HG02610 (cell line): Measurements from ENCODE around the gene AMIGO2.
"Not testable (repeated sequence)": the region's sequence is repeated elsewhere in the genome, so short reads cannot be mapped to it uniquely, and the experiment has no call there.

Source experiments
- ATAC-seq: cut with Tn5 transposase; IDR thresholded peaks from one replicate; pipeline ENCODE4 v1.9.1; 2021; ENCODE audit warnings: mild to moderate bottlenecking, moderate library complexity; ENCODE audit not compliant: unreplicated experiment

AMIGO2 gene

DNA sequence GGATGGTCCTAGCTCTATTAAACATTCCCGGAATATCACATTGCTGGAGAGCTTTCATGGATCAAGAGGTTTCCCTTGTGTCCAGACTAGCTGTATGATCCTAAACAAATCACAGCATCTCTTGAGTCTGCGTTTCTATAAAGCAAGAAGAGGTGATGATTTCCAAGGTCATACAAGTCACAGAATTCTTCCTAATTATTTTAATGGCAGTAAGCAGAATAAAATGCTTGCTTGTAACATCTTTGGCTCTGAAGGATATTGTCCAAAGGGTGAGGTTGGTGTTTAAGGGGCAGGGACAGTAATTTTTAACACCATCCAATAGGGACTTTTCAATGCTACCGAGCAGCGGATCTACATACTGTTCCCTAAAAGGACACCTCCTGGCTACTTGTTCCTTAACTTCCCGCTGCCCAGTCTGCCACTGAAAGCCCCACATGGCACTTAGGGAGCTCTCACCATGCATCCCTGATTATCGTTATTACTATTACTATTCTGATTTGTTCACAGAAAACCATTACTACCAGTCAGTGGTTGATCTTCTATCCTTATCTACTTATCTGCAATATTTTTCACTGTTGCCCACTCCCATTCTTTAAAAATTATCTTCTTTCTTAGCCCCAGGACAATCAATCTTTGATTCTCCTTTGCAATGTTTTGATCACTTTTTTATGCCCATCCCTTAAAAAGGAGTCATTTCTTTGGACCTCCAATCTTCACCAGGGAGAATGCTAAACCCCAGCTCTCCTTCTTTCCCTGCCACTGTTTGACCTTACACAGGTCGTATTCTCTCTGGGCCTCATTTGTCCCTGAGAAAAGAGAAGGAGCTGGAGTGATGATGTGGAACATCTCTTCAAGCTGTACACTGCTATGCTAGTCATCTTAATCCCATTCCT, 4.3 kb downstream of the AMIGO2 start:
- no peak for ATAC-seq

DNA sequence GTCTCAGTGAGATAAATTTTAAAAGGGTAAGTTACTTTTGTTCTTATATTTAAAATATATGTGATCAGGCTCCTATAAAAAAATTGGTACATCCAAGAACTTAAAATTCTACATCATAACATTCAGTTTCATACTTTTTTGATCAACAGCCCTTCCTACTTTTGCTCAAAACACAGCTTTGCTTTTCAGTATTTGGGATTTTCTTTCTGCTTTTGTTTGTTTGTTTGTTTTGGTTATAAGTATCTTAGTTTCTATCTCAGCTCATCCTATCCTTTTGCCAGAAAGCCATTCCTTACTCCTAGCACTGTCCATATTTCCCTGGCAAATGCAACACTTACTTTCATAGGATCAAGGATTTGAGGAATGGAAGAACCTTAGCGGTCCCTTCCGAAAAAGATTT, 5.0 kb downstream of the AMIGO2 start:
- no peak for ATAC-seq

DNA sequence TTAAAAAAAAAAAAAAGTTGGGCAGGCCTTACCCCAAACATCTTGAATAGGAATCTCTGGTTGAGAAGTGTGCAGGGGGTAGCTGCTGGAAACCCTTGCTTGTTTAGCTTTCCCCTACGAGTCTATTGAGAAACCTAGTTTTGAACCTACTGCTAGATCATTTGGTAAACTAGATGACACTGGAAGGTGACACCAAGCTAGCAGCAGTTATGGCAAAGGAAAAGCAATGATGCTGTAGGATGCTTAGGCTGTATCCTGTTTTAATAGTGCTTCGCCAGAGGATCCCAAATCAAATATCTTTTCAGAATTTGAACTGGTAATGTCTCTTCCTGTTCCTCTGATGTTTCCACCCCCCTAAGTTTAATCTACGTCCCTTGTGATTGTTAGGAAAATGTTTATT, 5.8 kb downstream of the AMIGO2 start:
- ATAC-seq: no peak

DNA sequence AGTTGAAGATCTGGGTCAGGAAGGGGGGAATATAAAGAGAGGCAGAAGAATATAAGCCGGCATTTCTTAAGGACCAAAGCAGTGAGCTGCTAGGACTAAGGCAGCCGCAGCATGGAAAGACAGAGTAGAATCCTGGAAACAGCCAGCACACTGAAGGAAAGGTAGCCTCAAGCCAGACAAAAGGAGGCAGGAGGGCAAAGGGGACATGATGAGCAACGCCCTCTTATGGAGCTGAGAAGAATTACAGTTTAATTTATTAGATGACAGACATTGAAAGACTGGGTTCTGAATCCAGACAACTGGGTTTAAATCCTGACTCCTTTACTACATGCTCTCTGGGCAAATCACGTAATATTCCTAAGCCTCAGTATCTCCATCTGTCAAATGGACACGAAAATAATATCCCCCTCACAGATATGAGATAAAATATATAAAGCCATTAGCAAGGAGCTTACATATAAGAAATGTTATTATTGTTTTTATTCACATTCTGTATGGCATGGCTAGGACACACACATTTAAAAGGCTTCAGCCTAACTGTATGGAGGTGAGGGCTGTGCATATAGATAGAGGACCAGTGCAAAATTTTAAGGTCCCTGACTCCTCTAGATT, 8.4 kb downstream of the AMIGO2 start:
- ATAC-seq: no peak

DNA sequence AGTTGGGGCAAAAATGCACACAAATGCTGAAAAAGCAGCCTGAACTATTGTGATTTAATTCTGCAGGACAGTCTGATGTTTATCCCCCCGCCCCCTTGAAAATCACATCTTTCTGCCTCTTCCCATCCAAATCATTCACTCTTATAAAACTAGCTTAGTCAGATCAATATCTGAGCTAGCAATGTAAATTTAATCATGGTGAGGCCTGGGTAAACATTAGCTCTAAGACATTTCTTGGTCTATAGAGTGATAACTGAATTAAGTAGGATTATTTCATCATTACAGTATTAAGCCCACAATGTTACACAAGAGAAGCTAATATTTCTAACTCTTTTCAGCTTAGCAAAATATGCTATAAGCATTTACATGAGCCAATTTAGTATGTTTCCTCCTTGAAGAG, 9.4 kb downstream of the AMIGO2 start:
- ATAC-seq: no peak

DNA sequence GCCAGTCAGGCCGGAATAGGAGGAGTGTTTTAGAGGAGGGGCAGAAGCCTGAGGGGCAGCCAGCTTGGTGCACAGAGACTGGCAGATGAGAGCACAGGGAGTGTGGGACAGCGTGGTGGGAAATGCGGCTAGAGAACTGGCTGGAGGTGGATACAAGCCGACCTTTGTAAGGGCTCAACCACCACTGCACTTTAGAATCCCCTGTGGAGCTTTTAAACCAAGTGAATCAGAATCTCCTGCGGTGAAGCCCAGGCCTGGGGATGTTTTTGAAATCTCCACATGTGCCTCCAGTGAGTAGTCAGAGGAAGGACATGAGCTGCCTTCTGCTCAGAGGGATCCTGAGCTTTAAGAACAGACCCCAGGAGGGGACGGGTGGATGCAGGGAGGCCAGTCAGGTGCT, 11.2 kb downstream of the AMIGO2 start:
- no peak for ATAC-seq

DNA sequence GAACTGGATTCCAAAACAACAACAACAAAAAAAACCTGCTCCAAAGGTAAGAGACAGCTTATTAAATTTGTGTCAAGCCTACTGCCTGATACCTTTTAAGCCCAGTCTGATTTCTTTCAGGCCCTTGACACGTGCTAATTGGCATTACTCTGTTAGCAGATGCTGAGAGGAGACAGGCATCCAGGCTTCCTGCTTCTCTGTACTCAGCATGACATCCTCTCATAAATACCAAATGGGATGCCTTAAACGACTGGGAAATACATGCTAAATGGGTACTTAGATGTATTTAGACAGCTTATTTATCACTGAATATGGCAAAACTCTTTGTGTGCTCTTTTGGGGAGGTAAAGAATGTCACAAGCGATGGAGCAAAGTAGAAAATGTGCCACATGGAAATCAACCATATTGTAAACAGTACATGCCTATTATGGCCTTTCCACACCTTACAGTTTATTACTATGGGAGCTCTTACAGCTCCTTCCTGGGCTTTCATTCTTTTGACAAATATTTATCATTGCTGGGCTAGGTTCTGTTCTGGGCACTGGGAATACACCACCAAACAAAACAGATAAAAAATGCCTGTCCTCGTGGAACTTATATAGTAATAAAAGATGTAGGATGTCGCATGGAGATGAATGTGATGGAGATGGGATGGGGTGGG, 11.9 kb downstream of the AMIGO2 start:
- ATAC-seq: no peak

DNA sequence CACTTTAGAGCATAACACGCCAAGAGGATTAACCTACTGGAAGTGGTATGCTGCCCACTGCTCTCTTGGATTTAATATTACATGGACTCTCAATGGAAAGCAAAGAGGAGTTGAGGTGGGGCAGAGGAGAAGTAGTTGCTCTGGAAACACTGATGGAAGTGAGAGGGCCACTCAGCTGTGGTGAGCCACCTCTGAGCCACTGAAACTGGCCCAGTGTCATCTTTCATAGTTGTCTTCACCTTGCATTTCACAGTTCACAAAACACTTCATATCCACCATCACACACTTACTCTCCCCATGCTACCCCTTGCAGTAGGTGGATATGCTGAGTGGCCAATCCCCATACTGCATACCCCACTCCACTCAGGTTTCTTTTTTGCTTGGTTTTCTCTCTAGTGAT, 12.6 kb downstream of the AMIGO2 start:
- ATAC-seq: no peak

DNA sequence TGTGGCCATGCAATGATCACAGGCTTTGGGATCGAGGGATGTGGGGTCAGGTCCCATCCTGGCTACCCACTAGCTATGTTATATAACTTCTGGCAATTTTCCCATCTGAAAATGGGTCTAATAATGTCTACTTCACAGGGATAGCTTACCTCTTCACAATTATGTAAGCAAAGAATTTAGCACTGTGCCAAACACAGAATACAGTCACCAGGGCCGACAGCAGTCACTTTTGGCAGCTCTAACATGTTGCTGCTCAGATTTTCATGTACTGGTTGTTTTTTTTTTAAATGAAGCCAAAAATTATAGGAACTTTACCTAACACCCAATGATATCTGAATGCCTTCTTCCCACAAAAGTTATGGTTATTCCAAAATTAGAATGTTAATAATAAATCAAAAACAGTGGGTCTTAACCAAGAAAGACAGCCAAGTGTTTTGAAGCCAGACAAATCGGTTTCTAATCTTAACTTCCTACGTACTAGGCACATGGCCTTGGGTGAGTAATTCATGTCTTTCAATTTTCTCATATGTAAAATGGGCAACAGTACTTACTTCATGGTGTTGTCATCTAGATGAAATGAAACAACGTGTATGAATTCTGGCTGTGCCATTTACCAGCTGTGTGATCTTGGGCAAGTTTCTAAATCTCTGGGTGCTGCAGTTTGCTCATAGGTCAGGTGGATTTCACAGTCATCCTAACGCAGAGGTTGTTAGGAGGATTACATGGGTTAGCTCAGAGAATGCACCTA, 13.3 kb downstream of the AMIGO2 start:
- ATAC-seq: no peak

DNA sequence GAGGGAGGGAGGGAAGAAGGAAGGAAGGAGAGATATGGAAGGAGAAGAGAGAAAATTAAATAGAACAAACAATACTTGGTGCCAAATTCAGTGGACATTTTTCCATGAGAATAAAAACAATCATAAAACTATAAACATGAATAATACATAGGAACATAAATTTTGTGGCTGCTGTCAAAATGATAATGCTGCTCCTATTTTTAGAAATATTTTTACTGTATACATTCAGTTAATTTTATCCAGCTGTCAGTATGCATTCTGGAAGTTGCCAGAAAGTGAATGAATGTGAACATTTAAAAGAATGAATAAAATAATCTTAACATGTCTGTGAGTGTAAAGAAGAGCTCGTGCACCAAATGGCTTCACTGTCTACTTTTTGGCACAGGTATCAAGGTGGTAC, 14.2 kb downstream of the AMIGO2 start:
- no peak for ATAC-seq

DNA sequence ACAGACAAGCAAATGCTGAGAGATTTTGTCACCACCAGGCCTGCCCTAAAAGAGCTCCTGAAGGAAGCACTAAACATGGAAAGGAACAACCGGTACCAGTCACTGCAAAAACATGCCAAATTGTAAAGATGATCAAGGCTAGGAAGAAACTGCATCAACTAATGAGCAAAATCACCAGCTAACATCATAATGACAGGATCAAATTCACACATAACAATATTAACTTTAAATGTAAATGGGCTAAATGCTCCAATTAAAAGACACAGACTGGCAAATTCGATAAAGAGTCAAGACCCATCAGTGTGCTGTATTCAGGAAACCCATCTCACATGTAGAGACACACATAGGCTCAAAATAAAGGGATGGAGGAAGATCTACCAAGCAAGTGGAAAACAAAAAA, 21.1 kb downstream of the AMIGO2 start:
- ATAC-seq: not testable (repeated sequence)

DNA sequence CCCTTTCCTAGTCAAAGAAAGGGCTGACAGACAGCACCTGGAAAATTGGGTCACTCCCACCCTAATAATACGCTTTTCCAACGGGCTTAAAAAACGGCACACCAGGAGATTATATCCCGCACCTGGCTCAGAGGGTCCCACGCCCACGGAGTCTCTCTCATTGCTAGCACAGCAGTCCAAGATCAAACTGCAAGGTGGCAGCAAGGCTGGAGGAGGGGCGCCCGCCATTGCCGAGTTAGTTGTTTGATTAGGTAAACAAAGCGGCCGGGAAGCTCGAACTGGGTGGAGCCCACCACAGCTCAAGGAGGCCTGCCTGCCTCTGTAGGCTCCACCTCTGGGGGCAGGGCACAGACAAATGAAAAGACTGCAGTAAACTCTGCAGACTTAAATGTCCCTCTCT, 22.8 kb downstream of the AMIGO2 start:
- ATAC-seq: not testable (repeated sequence)

DNA sequence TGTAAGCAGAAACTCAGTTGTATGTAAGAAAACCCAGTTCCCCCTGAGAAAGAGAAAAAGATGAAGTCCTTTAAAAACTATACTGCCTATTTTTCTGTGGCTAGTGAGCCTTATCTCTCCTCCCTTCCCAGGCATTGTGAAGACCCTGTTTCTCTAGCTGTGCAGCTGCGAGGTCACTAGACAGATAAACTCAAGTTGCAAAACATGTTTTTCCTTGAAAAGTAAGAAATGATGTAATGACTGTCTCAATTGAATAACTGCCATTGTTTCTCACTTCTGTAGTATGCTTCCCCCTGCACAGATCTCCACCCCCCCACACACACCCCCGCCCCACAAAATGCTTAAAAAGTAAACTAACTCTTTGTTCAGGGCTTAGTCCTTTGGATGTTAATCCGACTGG, 23.9 kb downstream of the AMIGO2 start:
- not testable (repeated sequence) for ATAC-seq

DNA sequence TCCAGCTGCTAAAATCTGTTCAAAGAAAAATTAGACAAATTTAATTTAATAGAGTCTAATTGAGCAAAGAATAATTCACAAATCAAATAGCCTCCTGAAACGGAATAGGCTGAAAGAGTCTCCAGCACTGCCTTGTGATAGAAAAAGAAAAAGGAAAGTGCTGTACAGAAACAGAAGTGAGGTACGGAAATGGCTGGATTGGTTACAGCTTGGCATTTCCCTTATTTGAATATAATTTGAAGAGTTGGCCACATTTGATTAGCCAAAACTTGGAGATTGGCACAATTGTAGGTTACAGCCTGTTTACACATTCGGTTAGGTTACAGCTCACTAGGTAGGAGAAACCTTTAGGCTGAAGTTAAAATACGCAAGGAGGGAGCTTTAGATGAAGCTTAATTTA, 25.1 kb downstream of the AMIGO2 start:
- ATAC-seq: no peak

DNA sequence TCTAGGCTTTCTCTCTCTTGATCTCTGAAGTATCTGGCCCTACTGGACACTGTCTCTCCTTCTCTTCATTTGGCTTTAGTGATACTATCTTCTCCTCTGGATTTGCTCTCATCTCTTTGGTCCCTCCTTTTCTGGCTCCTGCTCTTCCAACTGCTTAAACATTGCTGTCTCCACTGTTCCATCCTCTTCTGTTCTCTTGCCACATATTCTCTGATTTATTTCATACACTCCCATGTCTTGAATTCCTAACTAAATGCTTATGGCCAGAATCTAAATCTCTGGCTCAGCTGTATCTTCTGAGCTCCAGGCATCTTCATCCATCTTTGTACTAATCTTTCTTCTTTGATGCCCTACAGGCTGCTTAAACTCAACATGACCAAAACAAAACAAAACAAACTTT, 25.8 kb downstream of the AMIGO2 start:
- ATAC-seq: no peak

DNA sequence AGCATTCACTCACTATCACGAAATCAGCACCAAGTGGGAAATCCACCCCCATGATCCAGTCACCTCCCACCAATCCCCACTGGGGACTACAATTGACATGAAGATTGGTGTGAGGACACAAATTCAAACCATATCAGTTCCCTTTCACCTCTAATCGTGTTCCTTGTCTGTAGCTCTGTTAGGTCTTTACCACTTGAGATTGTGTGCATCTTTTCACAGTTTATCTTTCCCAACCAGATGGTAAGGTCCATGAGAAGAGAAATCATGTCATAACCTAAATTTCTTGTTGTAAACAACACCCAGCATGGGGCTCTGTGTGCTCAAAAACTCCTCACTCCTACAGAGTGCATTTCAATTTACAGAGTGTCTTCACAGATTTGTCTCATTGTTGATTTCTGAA, 27.5 kb downstream of the AMIGO2 start:
- no peak for ATAC-seq

DNA sequence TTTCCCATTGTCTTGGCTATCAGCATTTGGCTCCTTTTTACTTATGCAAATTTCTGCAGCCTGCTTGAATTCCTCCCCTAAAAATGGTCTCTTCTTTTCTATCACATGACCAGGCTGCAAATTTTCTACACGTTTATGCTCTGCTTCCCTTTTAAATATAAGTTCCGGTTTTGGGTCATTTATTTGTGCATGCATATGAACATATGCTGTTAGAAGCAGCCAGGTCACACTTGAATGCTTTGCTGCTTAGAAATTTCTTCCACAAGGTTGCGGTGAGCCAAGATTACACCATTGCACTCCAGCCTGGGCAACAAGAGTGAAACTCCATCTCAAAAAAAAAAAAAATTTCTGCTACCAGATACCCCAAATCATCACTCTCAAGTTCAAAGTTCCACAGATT, 28.5 kb downstream of the AMIGO2 start:
- ATAC-seq: not testable (repeated sequence)

DNA sequence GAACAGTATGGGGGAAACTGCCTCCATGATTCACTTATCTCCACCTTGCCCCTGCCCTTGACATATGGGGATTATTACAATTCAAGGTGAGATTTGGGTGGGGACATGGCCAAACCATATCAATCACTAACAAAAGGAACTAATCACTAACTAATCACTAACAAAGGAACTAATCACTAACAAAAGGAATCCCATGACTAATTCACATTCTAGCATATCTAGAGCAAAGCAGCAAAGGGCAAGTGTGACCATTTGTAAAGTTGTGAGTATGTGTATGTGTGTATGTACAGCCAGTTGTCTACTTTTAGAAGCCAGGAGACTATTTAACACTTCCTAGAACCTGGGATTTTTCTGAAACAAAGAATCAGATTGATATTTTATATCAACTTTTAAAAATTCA, 31.2 kb downstream of the AMIGO2 start:
- no peak for ATAC-seq

DNA sequence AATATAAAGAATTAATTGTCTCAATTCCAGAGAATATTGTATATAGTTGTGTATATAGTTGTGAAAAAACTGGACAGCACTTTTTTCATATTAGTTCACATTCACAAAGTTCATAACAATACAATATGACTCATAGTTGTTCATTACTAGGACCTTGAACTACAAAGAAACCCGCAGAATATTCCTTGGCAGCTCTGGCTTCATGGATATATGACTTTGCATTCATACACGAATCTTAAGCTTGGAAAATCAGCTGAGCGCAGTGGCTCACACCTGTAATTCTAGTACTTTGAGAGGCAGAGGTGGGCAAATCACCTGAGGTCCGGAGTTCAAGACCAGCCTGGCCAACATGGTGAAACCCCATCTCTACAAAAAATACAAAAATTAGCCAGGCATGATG, 38.4 kb downstream of the AMIGO2 start:
- no peak for ATAC-seq

DNA sequence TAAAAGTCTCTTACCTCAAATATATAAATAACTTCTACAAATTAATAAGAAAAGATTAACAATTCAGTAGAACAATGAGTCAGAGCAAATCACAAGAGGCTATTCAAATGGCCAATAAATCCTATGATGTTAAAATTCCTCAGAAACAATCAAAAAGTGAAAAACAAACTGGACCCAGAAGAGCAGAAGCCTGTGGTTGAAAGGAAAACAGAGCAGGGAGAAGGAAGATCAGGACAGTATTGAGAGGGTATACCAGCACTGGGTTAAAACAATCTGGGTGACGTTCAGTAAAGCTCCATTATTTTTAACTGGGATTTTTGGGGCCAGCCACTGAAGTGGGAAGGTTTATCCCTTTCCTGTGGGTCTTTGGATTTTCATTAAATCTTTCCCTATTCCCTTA, 40.0 kb downstream of the AMIGO2 start:
- ATAC-seq: no peak

DNA sequence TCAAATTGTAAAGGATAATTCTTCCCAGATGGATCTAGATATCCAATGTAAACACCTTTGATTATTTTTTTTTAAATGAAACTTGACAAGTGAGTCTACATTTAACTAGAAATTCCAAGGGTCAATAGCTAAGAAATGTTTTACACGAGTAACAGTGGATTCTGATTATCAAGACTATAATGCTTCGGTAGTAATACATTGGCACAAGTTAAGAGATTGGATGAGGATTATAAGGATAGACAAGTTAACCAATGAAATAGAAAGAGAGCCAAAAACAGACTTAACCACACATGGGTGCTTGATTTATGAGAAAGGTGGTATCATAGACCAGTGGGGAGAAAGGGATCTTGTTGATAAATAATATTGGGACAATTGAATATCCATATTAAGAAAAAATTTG, 40.7 kb downstream of the AMIGO2 start:
- no peak for ATAC-seq
